ENCODE results near the gene SMIM23. TPM values are rescaled to one million over a fixed set of nuclear protein-coding genes. Genes with fewer than 3 reads are reported as not detected.

Gene SMIM23
- total RNA-seq, 1 experiment from 2014 or later: not detected

GRCh38 chr5:171790408-171790807 lies 4.8 kb downstream of the SMIM23 start:
- Histone ChIP-seq H3K4me3 (ENCODE audit: insufficient read depth, low read depth, low read length) (no peak overlapping the region), H3K36me3 (replicated peaks; ENCODE audit: control insufficient read depth, insufficient read depth, low read length) (no peaks in the 10 kb centered on the region), H3K27me3 (ENCODE audit: control insufficient read depth, insufficient read depth, low read length) (no peaks in the 10 kb centered on the region)
- DNase-seq: no peak

DNA sequence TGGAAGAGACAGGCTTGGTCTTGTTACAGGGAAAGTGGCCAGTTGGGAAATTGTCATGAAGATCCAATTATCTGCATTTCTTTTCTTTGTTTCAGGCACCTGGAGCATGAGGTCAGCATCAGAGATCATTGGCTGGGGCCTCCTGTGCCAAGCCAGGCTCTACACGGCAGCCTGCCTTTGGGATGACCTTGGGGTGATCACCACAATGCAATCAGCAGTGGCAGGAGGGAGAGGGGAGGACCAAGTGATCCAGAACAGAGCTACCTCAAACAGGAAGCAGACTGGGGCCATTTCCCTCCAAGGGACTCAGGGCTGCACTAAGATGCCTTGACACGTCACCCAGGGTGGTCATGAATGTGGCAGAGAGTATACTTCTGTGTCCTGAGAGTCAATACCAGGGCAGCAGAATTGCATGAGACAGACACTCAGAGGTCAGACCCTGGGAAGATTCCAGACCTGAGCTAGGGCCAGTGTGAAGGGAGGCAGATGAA lies 8.9 kb downstream of the SMIM23 start:
- Histone ChIP-seq H3K4me3 (ENCODE audit: insufficient read depth, low read depth, low read length) (no peak overlapping the region), H3K36me3 (replicated peaks; ENCODE audit: control insufficient read depth, insufficient read depth, low read length) (no peaks in the 10 kb centered on the region), H3K27me3 (ENCODE audit: control insufficient read depth, insufficient read depth, low read length) (no peaks in the 10 kb centered on the region)
- DNase-seq: no peak

DNA sequence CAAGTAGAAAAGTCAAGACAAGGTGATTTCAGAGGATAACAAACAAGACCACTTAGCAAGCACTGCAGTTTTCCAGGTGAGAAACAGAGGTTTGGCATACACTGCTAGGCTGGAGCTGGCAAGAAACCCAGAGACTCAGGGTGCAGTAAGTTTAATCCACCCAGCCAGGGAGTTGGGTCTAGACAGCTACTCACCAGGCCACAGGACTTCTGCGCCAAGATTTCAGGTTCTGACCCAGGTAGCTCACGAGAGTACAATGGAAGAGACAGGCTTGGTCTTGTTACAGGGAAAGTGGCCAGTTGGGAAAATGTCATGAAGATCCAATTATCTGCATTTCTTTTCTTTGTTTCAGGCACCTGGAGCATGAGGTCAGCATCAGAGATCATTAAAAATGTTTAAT lies 9.8 kb downstream of the SMIM23 start:
- Histone ChIP-seq H3K27me3 (ENCODE audit: control insufficient read depth, insufficient read depth, low read length) (no peaks in the 10 kb centered on the region; the same call in 1 of the 2 replicates), H3K4me3 (ENCODE audit: insufficient read depth, low read depth, low read length) (no peak overlapping the region), H3K36me3 (replicated peaks; ENCODE audit: control insufficient read depth, insufficient read depth, low read length) (no peaks in the 10 kb centered on the region)
- no peak for DNase-seq

GRCh38 chr5:171796436-171796835 lies 10.8 kb downstream of the SMIM23 start:
- no peaks in the 10 kb centered on the region for H3K36me3 ChIP-seq (replicated peaks; ENCODE audit: control insufficient read depth, insufficient read depth, low read length)
- no peaks in the 10 kb centered on the region; the same call in 1 of the 2 replicates for H3K27me3 ChIP-seq (ENCODE audit: control insufficient read depth, insufficient read depth, low read length)
- no peak overlapping the region for H3K4me3 ChIP-seq (ENCODE audit: insufficient read depth, low read depth, low read length)
- DNase-seq: no peak

DNA sequence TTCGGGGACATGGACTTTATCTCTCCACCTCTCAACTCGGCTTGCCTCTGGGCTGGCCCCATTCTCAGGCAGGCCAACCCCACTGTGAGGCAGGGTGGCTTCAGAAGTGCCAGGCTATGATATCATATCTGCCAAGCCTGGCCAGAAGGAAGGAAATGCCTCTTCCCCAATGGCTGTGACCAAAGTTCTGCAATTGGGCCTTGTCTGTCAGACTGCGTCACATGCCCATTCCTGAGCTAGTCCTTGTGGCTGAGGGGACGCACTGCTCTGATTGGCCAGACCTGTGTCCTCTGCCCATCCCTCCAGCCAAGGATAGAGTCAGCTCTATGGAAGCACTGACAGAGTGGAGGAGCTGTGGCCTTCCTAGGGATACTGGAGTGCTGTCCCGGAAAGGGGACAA lies 11.9 kb downstream of the SMIM23 start:
- H3K36me3 ChIP-seq (replicated peaks; ENCODE audit: control insufficient read depth, insufficient read depth, low read length): no peaks in the 10 kb centered on the region
- no peak overlapping the region for H3K4me3 ChIP-seq (ENCODE audit: insufficient read depth, low read depth, low read length)
- DNase-seq: no peak

GRCh38 chr5:171798418-171798817 lies 12.8 kb downstream of the SMIM23 start:
- no peak for DNase-seq
- no peak overlapping the region for H3K4me3 ChIP-seq (ENCODE audit: insufficient read depth, low read depth, low read length)
- H3K36me3 ChIP-seq (replicated peaks; ENCODE audit: control insufficient read depth, insufficient read depth, low read length): no peaks in the 10 kb centered on the region
- H3K27me3 ChIP-seq (ENCODE audit: control insufficient read depth, insufficient read depth, low read length): no peaks in the 10 kb centered on the region; the same call in 1 of the 2 replicates

More for the DNA sequence above, 11.9 kb downstream of the SMIM23 start:
- H3K27me3 ChIP-seq (ENCODE audit: control insufficient read depth, insufficient read depth, low read length): no peaks in the 10 kb centered on the region; the same call in 1 of the 2 replicates

DNA sequence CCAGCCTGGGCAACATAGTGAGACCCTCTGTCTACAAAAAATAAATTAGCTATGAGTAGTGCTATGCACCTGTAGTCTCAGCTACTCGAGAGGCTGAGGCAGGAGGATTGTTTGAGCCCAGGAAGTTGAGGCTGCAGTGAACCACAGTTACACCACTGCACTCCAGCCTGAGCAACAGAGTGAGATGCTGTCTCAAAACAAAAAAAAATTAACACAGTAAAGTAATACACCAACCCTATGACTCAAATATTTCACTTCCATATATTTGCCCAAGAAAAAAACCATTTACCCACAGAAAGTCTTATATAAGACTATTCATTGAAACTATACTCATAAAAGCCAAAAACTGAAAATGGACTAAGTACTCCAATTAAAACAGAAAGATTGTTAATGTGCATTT lies 16.2 kb downstream of the SMIM23 start:
- no peak for DNase-seq
- H3K27me3 ChIP-seq (ENCODE audit: control insufficient read depth, insufficient read depth, low read length): no peaks in the 10 kb centered on the region; the same call in none of the 2 replicates
- no peaks in the 10 kb centered on the region for H3K36me3 ChIP-seq (replicated peaks; ENCODE audit: control insufficient read depth, insufficient read depth, low read length)
- no peak overlapping the region for H3K4me3 ChIP-seq (ENCODE audit: insufficient read depth, low read depth, low read length)

DNA sequence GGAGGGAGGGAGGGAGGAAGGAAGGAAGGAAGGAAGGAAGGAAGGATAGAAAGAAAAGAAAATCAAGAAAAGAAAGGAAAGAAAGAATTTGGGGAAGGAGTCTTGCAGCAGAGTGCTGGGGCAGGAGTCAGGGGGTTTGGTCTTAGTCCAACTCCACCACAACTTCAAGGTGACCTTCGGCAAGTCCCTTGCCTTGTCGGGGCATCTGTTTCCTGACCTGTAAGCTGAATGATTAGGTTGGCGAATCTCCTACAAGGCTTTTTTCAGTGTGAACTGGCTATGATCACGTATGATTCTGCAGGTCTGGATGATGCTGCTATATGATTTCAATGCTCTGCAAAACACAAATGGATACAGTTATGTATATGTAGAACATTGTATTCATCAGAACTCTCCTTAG lies 20.1 kb downstream of the SMIM23 start:
- peaks cover 2% of the 10 kb centered on the region for H3K27me3 ChIP-seq (ENCODE audit: control insufficient read depth, insufficient read depth, low read length)
- H3K36me3 ChIP-seq (replicated peaks; ENCODE audit: control insufficient read depth, insufficient read depth, low read length): no peaks in the 10 kb centered on the region
- no peak for DNase-seq
- no peak overlapping the region for H3K4me3 ChIP-seq (ENCODE audit: insufficient read depth, low read depth, low read length)

GRCh38 chr5:171806976-171807747 lies 21.5 kb downstream of the SMIM23 start:
- peak; percentile 47 for DNase-seq
- H3K27me3 ChIP-seq (ENCODE audit: control insufficient read depth, insufficient read depth, low read length): peaks cover 2% of the 10 kb centered on the region
- H3K4me3 ChIP-seq (ENCODE audit: insufficient read depth, low read depth, low read length): no peak overlapping the region
- no peaks in the 10 kb centered on the region for H3K36me3 ChIP-seq (replicated peaks; ENCODE audit: control insufficient read depth, insufficient read depth, low read length)

GRCh38 chr5:171808453-171808852 lies 22.8 kb downstream of the SMIM23 start:
- H3K27me3 ChIP-seq (ENCODE audit: control insufficient read depth, insufficient read depth, low read length): peaks cover 2% of the 10 kb centered on the region
- H3K4me3 ChIP-seq (ENCODE audit: insufficient read depth, low read depth, low read length): no peak overlapping the region
- no peaks in the 10 kb centered on the region for H3K36me3 ChIP-seq (replicated peaks; ENCODE audit: control insufficient read depth, insufficient read depth, low read length)
- DNase-seq: no peak

DNA sequence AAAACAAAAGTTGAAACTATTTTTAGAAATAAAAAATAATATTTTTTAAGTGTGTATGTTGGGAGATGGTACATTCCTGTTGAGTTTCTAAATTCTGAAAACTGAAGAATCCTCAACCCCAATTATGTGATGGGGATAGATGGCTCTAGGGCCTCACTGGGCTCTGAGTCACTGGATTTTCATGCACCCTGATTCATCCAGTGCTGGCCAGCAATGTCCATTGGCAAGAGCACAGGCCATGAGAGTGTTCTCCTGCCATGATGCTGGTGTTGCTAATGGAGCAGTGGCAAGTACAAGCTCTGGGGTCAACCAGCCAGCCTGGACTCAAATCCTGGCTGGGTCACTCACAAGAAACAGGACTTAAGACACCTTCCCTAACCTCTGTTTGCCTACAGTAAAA lies 23.3 kb downstream of the SMIM23 start:
- Histone ChIP-seq H3K27me3 (ENCODE audit: control insufficient read depth, insufficient read depth, low read length) (peaks cover 2% of the 10 kb centered on the region), H3K4me3 (ENCODE audit: insufficient read depth, low read depth, low read length) (no peak overlapping the region), H3K36me3 (replicated peaks; ENCODE audit: control insufficient read depth, insufficient read depth, low read length) (no peaks in the 10 kb centered on the region)
- DNase-seq: no peak

GRCh38 chr5:171810227-171810626 lies 24.6 kb downstream of the SMIM23 start:
- no peak for DNase-seq
- Histone ChIP-seq H3K27me3 (ENCODE audit: control insufficient read depth, insufficient read depth, low read length) (peaks cover 2% of the 10 kb centered on the region), H3K36me3 (replicated peaks; ENCODE audit: control insufficient read depth, insufficient read depth, low read length) (no peaks in the 10 kb centered on the region), H3K4me3 (ENCODE audit: insufficient read depth, low read depth, low read length) (no peak overlapping the region)

- Histone ChIP-seq H3K4me3 (ENCODE audit: insufficient read depth, low read depth, low read length) (no peak overlapping the region), H3K36me3 (replicated peaks; ENCODE audit: control insufficient read depth, insufficient read depth, low read length) (no peaks in the 10 kb centered on the region), H3K27me3 (ENCODE audit: control insufficient read depth, insufficient read depth, low read length) (no peaks in the 10 kb centered on the region)
- DNase-seq: no peak
Measured at GRCh38 chr5:171813270-171813669, 27.7 kb downstream of the SMIM23 start.

DNA sequence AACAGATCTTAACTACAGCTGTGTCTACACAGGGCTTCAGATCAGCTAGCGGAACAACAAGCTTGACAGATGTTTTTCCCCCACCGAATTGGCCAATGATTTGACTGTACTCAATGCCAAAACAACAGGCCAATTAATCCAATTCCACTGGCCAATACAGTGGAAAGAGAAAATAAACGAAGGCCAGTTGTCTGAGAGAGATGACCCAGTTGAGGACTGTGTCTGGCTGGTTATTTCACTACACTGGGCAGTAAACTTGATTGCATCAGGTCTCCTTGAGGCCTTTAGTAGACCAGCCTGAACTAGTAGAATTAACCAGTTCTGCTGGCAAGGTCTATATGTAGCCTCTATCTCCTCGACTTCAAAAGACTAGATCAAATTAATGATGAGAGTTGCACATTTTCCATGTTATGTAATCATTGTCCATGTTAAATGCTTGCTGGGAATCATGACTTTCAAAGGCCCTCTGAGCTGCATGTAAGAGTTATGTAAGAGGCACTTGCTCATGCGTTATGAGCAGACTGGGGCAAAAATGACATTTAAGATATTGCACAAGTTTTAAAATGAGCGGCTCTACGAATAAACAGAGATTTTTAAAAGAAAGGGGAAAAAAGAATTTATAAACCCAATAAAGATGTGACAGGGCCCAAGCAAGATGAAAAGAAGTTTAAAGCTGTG lies 28.3 kb downstream of the SMIM23 start:
- H3K27me3 ChIP-seq (ENCODE audit: control insufficient read depth, insufficient read depth, low read length): no peaks in the 10 kb centered on the region
- DNase-seq: no peak
- no peak overlapping the region for H3K4me3 ChIP-seq (ENCODE audit: insufficient read depth, low read depth, low read length)
- no peaks in the 10 kb centered on the region for H3K36me3 ChIP-seq (replicated peaks; ENCODE audit: control insufficient read depth, insufficient read depth, low read length)

GRCh38 chr5:171816666-171817065 lies 31.0 kb downstream of the SMIM23 start:
- H3K4me3 ChIP-seq (ENCODE audit: insufficient read depth, low read depth, low read length): no peak overlapping the region
- no peaks in the 10 kb centered on the region for H3K36me3 ChIP-seq (replicated peaks; ENCODE audit: control insufficient read depth, insufficient read depth, low read length)
- DNase-seq: no peak
- no peaks in the 10 kb centered on the region for H3K27me3 ChIP-seq (ENCODE audit: control insufficient read depth, insufficient read depth, low read length)
